NCI-H1417 treated with DMSO at 0.1 percent for 48 hours (cell line): Measurements from ENCODE around the gene SLC12A9.

Experiments used
- DNase-seq: peaks from one replicate; lab custom pipeline; 2025; lab: John Stamatoyannopoulos, UW

The SLC12A9 gene

GRCh38 chr7:100884736-100885439 is 32.4 kb downstream of the SLC12A9 start:
- no peak for DNase-seq

- no peak for DNase-seq
These were observed 33.1 kb downstream of the SLC12A9 start for GRCh38 chr7:100885440-100886141.

GRCh38 chr7:100886142-100886935 is 33.8 kb downstream of the SLC12A9 start:
- no peak for DNase-seq

GRCh38 chr7:100886936-100887515 is 34.5 kb downstream of the SLC12A9 start:
- no peak for DNase-seq

- no peak for DNase-seq
These were observed 35.2 kb downstream of the SLC12A9 start for GRCh38 chr7:100887516-100888290.

GRCh38 chr7:100888291-100888987 is 35.9 kb downstream of the SLC12A9 start:
- no peak for DNase-seq

- DNase-seq = no peak
These were observed 36.7 kb downstream of the SLC12A9 start, which contains the start of gene UFSP1 for GRCh38 chr7:100888988-100889750. Gene UFSP1, minus strand, starts transcription at chr7:100889715. Its CDS starts 444 bp downstream, at chr7:100889271.

GRCh38 chr7:100890653-100891567 is 38.4 kb downstream of the SLC12A9 start:
- no peak for DNase-seq

- no peak for DNase-seq
These were observed 39.2 kb downstream of the SLC12A9 start for GRCh38 chr7:100891568-100892247.

- DNase-seq = no peak
These were observed 40.1 kb downstream of the SLC12A9 start for GRCh38 chr7:100892364-100893317.

GRCh38 chr7:100893318-100893895 is 40.9 kb downstream of the SLC12A9 start:
- no peak for DNase-seq

GRCh38 chr7:100893910-100894721 is 41.6 kb downstream of the SLC12A9 start:
- DNase-seq = no peak

GRCh38 chr7:100894860-100895700 is 42.6 kb downstream of the SLC12A9 start:
- no peak for DNase-seq

- DNase-seq = no peak
These were observed 43.1 kb downstream of the SLC12A9 start, which contains the start of gene ACHE for GRCh38 chr7:100895701-100895955. Gene ACHE, minus strand, starts transcription at chr7:100895888. Its CDS starts 1,656 bp downstream, at chr7:100894232.
